Activated CD4-positive, alpha-beta T cell treated with anti-CD3 and anti-CD28 coated beads for 36 hours (primary cell): Measurements from ENCODE around the gene COX19. TPM values are rescaled to one million over a fixed set of nuclear protein-coding genes. Genes with fewer than 3 reads are reported as not detected.

Experiments used
- ATAC-seq: fragments of 200-7000 bp; cut with Tn5 transposase; one replicate; pipeline ENCODE4 v1.10.0; 2021; ENCODE audit warnings: mild to moderate bottlenecking, moderate library complexity
- CTCF ChIA-PET: fragments of 350-600 bp; sonication (Branson Sonifier 250); formaldehyde crosslinking; loops from one replicate; lab custom pipeline; 2021; ENCODE audit warnings: antibody characterized with exemption; lab: Charles Lee
- POLR2A ChIA-PET: fragments of 350-600 bp; sonication (Branson Sonifier 250); formaldehyde crosslinking; loops from one replicate; lab custom pipeline; 2021; ENCODE audit warnings: antibody characterized with exemption, inconsistent platforms; lab: Charles Lee
- DNase-seq: peaks from one replicate; pipeline ENCODE4 v3.0.0-alpha.2; 2020
- H3K27ac Mint-ChIP-seq: one replicate; pipeline ENCODE4 v1.8.0; 2021; ENCODE audit warnings: mixed read lengths
- H3K27me3 Mint-ChIP-seq: one replicate; pipeline ENCODE4 v1.8.0; 2021; ENCODE audit warnings: mixed read lengths
- H3K36me3 Mint-ChIP-seq: one replicate; pipeline ENCODE4 v1.8.0; 2021; ENCODE audit warnings: low read depth, mixed read lengths
- H3K4me1 Mint-ChIP-seq: one replicate; pipeline ENCODE4 v1.8.0; 2021; ENCODE audit warnings: mixed read lengths
- H3K4me3 Mint-ChIP-seq: one replicate; pipeline ENCODE4 v1.8.0; 2021; ENCODE audit warnings: mild to moderate bottlenecking, moderate library complexity, mixed read lengths
- H3K9me3 Mint-ChIP-seq: one replicate; pipeline ENCODE4 v1.8.0; 2021; ENCODE audit warnings: low read depth, mixed read lengths
- intact Hi-C, 2 experiments: fragments of 100-400 bp; cut with DNase I in 1 of 2; cut with micrococcal nuclease in 1 of 2; formaldehyde crosslinking; loops; one replicate each; pipeline versions ENCODE4 v1.14.2 to v1.15.1; 2022 to 2024; cut with DNase I, micrococcal nuclease
- total RNA-seq, 2 experiments: library from RNA; stranded (reverse); gene quantifications; one replicate each; pipeline ENCODE4 v1.2.3, GENCODE V29; 2021

COX19 gene
- total RNA-seq, 2 experiments from 2014 or later, result 11.3 to 14.6 TPM

GRCh38 chr7:956031-956430 is 19.3 kb downstream of the COX19 start:
- peak overlapping the region; percentile 22 for H3K4me3 Mint-ChIP-seq
- H3K4me1 Mint-ChIP-seq, result no peaks in the 10 kb centered on the region
- ATAC-seq (no peak), DNase-seq (no peak)
- intact Hi-C loops, result no loop called here
- H3K27me3 Mint-ChIP-seq, result peaks cover 8% of the 10 kb centered on the region
- no peaks in the 10 kb centered on the region for H3K36me3 Mint-ChIP-seq
- ChIA-PET POLR2A (no interaction called here), CTCF (interaction anchor here (0.7 to 1.0 kb wide), 3 partner anchors 17 to 48 kb away, joined by 3 to 5 read pairs (median 5); no protein-coding TSS in a partner anchor)
- H3K27ac Mint-ChIP-seq, result no peak overlapping the region
- H3K9me3 Mint-ChIP-seq, result no peaks in the 10 kb centered on the region

DNA sequence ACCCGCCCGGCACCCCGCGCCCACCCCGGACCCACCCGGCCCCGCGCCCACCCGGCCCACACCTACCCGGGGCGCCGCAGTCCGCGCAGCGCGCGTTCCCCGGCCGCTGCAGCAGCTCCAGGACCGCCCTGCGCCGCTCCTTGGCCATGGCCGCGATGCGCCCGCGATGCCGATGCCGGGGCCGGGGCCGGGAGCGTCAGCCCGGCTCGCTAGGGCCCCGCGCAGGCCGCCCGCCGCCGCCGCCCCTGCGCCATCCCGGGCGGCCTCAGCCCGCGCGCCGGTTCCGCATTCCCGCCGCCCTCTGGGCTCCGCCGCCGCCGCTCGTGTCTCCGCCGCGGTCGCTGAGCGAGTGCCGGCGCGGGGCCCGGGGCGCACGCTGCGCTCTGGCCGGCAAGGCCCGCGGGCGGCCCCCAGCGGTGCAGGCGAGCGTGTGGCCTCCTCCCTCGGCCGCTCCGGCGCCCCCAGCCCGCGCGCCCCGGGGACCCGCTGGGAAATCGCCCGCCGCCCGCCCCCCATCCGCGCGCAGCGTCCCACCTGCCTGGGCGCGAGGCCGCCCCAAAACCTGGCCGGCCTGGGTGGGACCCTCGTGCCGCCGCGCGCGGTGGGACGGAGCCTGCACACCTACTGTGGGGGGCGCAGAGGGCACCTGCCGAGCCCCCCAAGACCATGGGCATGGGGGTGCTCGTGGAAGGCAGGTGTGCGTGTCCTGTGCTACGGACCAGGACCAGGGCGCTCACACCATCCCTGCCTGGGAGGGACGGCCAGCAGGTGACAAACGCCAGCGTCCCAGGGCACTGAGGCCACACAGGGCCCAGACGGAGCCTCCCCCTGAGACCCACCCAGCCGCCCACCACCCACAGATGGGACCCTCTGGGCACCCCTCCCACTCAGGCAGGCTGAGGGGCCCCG is 20.8 kb downstream of the COX19 start, which contains the start of gene ADAP1:
Gene ADAP1, minus strand, starts transcription at position 351 of the 909 bp plus-strand sequence. Its CDS starts 203 bp downstream, at position 148.
- Mint-ChIP-seq H3K27ac (no peak within 1 kb of the TSS), H3K27me3 (peaks cover 8% of the 10 kb centered on the region), H3K4me1 (no peaks in the 10 kb centered on the region), H3K4me3 (peak within 1 kb of the TSS; percentile 63), H3K9me3 (no peaks in the 10 kb centered on the region), H3K36me3 (no peaks in the 10 kb centered on the region)
- intact Hi-C loops, result loop anchor here in 1 of 2 experiments (1.0 to 2.0 kb wide), 4 partner anchors 31 to 168 kb away; partner anchors contain the start of gene GET4
- peak; percentile 76 for DNase-seq
- peak; percentile 85 for ATAC-seq
- POLR2A ChIA-PET, result no interaction called here
- CTCF ChIA-PET, result interaction anchor here (0.6 kb wide), 2 partner anchors 47 to 420 kb away, joined by 3 to 6 read pairs; no protein-coding TSS in a partner anchor

DNA sequence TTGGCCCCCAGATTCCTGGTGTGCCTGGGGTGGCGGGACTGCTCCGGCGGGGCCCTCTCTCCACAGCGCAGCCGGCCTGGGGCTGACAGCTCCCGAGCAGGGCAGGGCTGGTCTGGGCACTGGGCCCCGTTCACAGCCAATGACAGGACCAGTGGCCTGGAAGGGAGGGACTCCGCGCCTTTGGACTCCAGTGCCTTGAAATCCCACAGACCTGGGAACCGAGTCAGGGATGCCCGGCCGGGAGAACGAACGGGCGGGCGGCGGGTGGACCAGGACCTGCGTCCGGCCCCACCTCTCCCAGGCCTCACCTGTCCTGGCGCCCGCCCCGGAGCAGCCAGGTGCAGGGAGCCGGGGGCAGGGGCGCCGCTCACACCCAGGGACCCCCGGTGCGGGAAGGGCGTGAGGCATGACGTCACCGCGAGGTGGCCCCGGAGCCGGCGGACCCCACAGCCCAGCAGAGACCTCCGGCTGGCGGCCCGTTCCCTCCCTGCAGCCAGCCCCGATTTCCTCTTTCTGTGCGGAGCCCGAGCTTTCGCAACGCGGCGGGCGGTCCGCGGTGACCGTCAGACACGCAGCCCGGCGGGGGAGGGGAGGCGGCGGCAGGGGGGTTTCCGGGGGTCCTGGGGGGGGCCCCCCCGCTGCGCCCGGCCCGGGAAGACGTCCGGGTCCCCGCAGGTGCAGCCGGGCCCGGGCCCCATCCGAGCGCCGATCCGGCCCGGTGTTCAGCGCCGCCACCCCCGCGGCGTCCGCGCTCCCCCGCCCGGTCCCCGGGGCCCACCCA is 21.6 kb downstream of the COX19 start:
- ATAC-seq, result peak; percentile 14
- ChIA-PET CTCF (interaction anchor here (0.6 kb wide), 2 partner anchors 46 to 421 kb away, joined by 3 to 6 read pairs; no protein-coding TSS in a partner anchor), POLR2A (no interaction called here)
- H3K9me3 Mint-ChIP-seq, result no peaks in the 10 kb centered on the region
- no peak overlapping the region for H3K27ac Mint-ChIP-seq
- peaks cover 8% of the 10 kb centered on the region for H3K27me3 Mint-ChIP-seq
- DNase-seq, result peak; percentile 35
- H3K4me3 Mint-ChIP-seq, result no peak overlapping the region
- no peaks in the 10 kb centered on the region for H3K36me3 Mint-ChIP-seq
- intact Hi-C loops, result loop anchor here (1.0 to 2.0 kb wide), 4 partner anchors 30 to 167 kb away; partner anchors contain the start of gene GET4 (in 1 of the 2)
- H3K4me1 Mint-ChIP-seq, result no peaks in the 10 kb centered on the region

DNA sequence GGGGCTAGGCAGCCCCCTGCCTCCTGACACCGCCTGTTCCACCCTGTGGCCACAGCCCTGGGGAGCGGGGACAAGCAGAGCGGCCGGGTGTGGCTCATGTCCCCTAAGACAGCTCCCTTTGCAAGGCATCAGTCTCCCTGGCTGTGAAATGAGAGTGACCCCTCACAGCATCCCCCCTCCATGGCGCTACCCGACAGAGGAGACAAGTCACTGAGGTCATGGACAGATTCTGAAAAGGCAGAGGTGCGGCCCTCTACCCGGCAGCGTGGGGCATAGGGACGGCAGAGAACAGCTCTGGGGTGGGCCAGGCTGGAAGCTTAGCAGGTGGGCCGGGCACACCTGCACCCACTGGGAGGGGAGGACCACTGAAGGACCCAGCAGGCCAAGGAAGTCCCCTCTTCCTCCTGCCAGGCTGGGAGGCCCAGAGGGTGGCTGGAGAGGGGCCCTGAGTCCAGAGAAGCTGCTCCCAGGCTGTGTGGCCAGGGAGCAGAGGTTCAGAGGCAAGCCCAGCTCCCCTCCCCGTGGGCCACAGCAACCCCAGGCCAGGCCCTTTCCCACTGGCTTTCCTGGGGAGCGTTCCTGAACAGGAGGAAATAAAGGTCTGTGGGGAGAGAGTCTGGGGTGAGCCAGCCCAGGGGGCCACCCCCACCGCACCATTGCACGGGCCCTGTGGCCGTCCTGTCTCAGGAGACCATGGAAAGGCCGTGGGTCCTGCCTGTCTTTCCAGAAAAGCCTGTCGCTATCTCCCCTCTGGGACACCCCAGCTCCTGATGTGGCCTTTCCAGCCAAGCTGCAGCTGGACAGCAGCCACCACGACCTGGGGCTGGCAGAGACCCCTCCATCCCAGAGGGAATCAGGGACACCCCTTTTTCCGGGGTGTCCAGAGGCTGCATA is 22.6 kb downstream of the COX19 start:
- no peak for DNase-seq
- Mint-ChIP-seq H3K27me3 (peaks cover 8% of the 10 kb centered on the region), H3K36me3 (no peaks in the 10 kb centered on the region), H3K9me3 (no peaks in the 10 kb centered on the region), H3K4me1 (no peaks in the 10 kb centered on the region), H3K27ac (no peak overlapping the region), H3K4me3 (no peak overlapping the region)
- ChIA-PET POLR2A (no interaction called here), CTCF (interaction anchor here (0.6 to 0.8 kb wide), 2 partner anchors 21 to 45 kb away, joined by 3 read pairs; no protein-coding TSS in a partner anchor)
- no peak for ATAC-seq
- intact Hi-C loops, result loop anchor here in 1 of 2 experiments (1.0 kb wide), 1 partner anchor 44 kb away; no protein-coding TSS in a partner anchor

DNA sequence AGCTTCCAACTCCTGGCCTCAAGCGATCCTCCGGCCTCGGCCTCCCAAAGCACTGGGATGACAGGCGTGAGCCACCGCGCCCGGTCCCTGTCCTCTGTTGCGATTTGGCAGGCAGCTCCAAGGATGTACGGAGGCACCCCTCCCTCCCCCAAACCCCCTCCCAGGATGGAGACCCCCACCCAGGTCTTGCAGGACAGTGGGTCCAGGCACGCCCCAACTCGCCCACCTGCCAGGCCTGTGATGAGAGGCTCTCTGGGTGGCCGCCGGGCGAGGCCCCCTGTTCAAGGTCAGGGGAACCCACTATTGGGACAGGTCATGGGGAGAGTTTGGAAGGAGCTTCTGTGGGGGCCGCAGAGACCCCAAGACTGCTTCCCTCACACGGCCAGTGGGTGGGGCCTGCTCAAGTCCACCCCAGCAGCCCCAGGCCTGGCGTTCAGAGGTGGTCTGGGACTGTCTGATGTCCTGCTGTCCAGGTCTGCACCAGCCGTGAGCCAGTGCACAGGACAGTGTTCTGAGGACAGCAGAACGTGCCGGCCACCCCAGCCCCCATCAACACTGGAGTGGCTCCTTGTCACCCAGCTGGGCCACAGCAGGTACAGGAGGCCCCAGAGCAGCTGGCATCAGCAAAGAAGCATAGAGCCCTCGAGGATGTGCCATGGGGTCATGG is 23.3 kb downstream of the COX19 start:
- Mint-ChIP-seq H3K4me3 (no peak overlapping the region), H3K36me3 (no peaks in the 10 kb centered on the region), H3K27ac (no peak overlapping the region), H3K27me3 (peaks cover 8% of the 10 kb centered on the region), H3K4me1 (no peaks in the 10 kb centered on the region), H3K9me3 (no peaks in the 10 kb centered on the region)
- intact Hi-C loops, result no loop called here
- ATAC-seq, result no peak
- ChIA-PET CTCF (interaction anchor here (0.8 kb wide), 1 partner anchor 22 kb away, joined by 3 read pairs; no protein-coding TSS in a partner anchor), POLR2A (no interaction called here)
- DNase-seq, result no peak

DNA sequence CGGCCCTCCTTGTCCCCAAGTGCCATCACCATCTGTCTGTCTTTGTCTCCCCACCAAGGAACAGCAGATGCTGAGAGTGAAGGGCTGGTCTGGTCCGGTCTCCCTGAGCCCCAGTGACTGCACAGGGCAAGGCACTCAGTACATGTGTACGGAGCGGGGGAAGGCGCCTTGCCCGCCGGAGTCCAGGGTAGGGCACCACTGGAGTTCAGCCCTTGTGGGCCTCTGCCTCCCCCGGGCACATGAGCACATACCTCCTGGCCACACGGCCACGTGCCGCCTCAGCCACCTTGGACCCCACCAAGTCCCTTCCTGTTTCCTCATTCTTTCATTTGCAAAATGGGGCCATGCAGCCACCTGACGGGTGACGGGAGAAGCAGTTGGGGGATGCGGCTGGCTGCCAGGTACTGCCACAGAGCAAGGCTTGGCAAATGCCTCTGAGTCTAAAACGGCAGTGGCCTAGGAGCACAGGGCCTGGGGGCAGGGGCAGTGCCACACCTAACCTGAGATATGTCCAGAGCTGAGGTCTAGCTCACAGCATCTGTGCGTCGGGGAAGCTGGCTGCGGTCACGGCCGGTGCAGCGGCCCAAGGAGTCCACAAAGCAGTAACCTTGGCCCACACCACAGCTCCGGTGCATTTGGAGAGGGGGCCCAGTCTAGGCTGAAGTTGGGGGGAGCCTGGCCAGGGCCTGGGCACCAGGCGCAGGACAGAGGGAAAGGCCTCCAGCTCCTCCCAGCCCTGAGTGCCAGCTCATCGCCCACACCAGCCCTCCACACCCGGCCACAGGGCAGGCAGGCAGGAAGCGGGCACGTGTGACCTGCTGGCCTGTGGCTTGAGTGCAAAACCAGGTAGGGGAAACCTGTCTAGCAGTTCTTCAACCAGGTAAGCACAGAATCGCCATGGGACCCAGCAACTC is 26.1 kb downstream of the COX19 start:
- ChIA-PET POLR2A (no interaction called here), CTCF (no interaction called here)
- no peaks in the 10 kb centered on the region for H3K9me3 Mint-ChIP-seq
- no peak overlapping the region for H3K4me3 Mint-ChIP-seq
- no peaks in the 10 kb centered on the region for H3K36me3 Mint-ChIP-seq
- H3K27me3 Mint-ChIP-seq, result no peaks in the 10 kb centered on the region
- no peak overlapping the region for H3K27ac Mint-ChIP-seq
- intact Hi-C loops, result no loop called here
- DNase-seq, result no peak
- ATAC-seq, result no peak
- H3K4me1 Mint-ChIP-seq, result no peaks in the 10 kb centered on the region

GRCh38 chr7:947391-948210 is 27.7 kb downstream of the COX19 start:
- intact Hi-C loops, result no loop called here
- ChIA-PET POLR2A (no interaction called here), CTCF (no interaction called here)
- Mint-ChIP-seq H3K36me3 (no peaks in the 10 kb centered on the region), H3K27ac (no peak overlapping the region), H3K27me3 (no peaks in the 10 kb centered on the region), H3K9me3 (no peaks in the 10 kb centered on the region), H3K4me1 (no peaks in the 10 kb centered on the region), H3K4me3 (no peak overlapping the region)
- no peak for ATAC-seq
- DNase-seq, result no peak

GRCh38 chr7:946256-946996 is 28.9 kb downstream of the COX19 start:
- H3K4me3 Mint-ChIP-seq, result no peak overlapping the region
- no peaks in the 10 kb centered on the region for H3K9me3 Mint-ChIP-seq
- H3K4me1 Mint-ChIP-seq, result peaks cover 7% of the 10 kb centered on the region
- ChIA-PET POLR2A (no interaction called here), CTCF (no interaction called here)
- H3K27me3 Mint-ChIP-seq, result no peaks in the 10 kb centered on the region
- intact Hi-C loops, result no loop called here
- no peak for DNase-seq
- H3K27ac Mint-ChIP-seq, result no peak overlapping the region
- H3K36me3 Mint-ChIP-seq, result no peaks in the 10 kb centered on the region
- no peak for ATAC-seq
